CD14-positive monocyte (primary cell): Measurements from ENCODE around the gene IGFBP2. TPM values are rescaled to one million over a fixed set of nuclear protein-coding genes. Genes with fewer than 3 reads are reported as not detected.
A peak's percentile ranks its signal among the peaks of the same experiment; 100 is the strongest.

ENCODE experiments used
- DNase-seq, 3 donors: peaks; one replicate each; pipeline ENCODE4 v3.0.0-alpha.2; 2011 to 2022
- H2AFZ ChIP-seq: 2 replicates; pipeline ENCODE4 v1.6.0; 2012; ENCODE audit warnings: mild to moderate bottlenecking, low read depth, low read length, inconsistent platforms; ENCODE audit not compliant: insufficient read depth, poor library complexity, severe bottlenecking
- H3K27ac ChIP-seq, 2 donors: 1 replicate in 1 of 2; 2 replicates in 1 of 2; pipeline ENCODE4 v1.5.1; 2012 to 2013; ENCODE audit warnings: low read length in 2 of 2, control low read depth in 1 of 2, inconsistent platforms in 1 of 2, low read depth in 1 of 2, mild to moderate bottlenecking in 1 of 2
- H3K27me3 ChIP-seq, 2 donors: one replicate each; pipeline versions ENCODE4 v1.6.0 to v1.6.1; 2011 to 2013; ENCODE audit warnings: low read length in 2 of 2; ENCODE audit not compliant: control insufficient read depth in 2 of 2, insufficient read depth in 2 of 2
- H3K36me3 ChIP-seq, 2 donors: replicated peaks in 1 of 2; 1 replicate in 1 of 2; 2 replicates in 1 of 2; pipeline versions ENCODE4 v1.5.1 to v1.6.1; 2012 to 2013; ENCODE audit warnings: low read length in 2 of 2, control low read depth in 1 of 2, inconsistent platforms in 1 of 2, mild to moderate bottlenecking in 1 of 2; ENCODE audit not compliant: insufficient read depth in 2 of 2, control insufficient read depth in 1 of 2
- H3K4me1 ChIP-seq, 2 donors: 1 replicate in 1 of 2; 2 replicates in 1 of 2; pipeline versions ENCODE4 v1.5.1 to v1.6.1; 2012 to 2013; ENCODE audit warnings: low read length in 2 of 2, control low read depth in 1 of 2, inconsistent platforms in 1 of 2, mild to moderate bottlenecking in 1 of 2, moderate library complexity in 1 of 2; ENCODE audit not compliant: insufficient read depth in 2 of 2, control insufficient read depth in 1 of 2
- H3K4me2 ChIP-seq: replicated peaks from 2 replicates; pipeline ENCODE3; 2012; ENCODE audit warnings: low read length, moderate library complexity, mild to moderate bottlenecking; ENCODE audit not compliant: poor library complexity, severe bottlenecking; ENCODE audit errors: extremely low read depth
- H3K4me3 ChIP-seq, 3 experiments: fragments of 200-600 bp in 1 of 3; sonication (generic) in 1 of 3; replicated peaks in 1 of 3; 1 replicate in 2 of 3; 2 replicates in 1 of 3; pipeline ENCODE4 v1.5.1; 2011 to 2013; ENCODE audit warnings: low read length in 3 of 3, mild to moderate bottlenecking in 3 of 3, control low read depth in 2 of 3, low read depth in 2 of 3, inconsistent platforms in 1 of 3, moderate library complexity in 1 of 3
- H3K79me2 ChIP-seq: 2 replicates; pipeline ENCODE4 v1.6.0; 2012; ENCODE audit warnings: mild to moderate bottlenecking, control low read depth, inconsistent platforms, low read length, moderate library complexity; ENCODE audit not compliant: insufficient read depth
- H3K9ac ChIP-seq: 2 replicates; pipeline ENCODE4 v1.6.0; 2017; ENCODE audit warnings: low read length, mild to moderate bottlenecking; ENCODE audit not compliant: insufficient read depth, poor library complexity, severe bottlenecking
- H3K9me3 ChIP-seq, 2 donors: replicated peaks in 1 of 2; 1 replicate in 1 of 2; 2 replicates in 1 of 2; pipeline versions ENCODE4 v1.5.1 to v1.6.1; 2012 to 2013; ENCODE audit warnings: low read length in 2 of 2, control low read depth in 1 of 2; ENCODE audit not compliant: control insufficient read depth in 1 of 2, insufficient read depth in 1 of 2
- H4K20me1 ChIP-seq: 2 replicates; pipeline ENCODE4 v1.6.0; 2012; ENCODE audit warnings: mild to moderate bottlenecking, low read length, control low read depth, moderate library complexity; ENCODE audit not compliant: insufficient read depth
- H3K27ac Mint-ChIP-seq, 7 donors: one replicate each; pipeline ENCODE4 v1.8.0; 2020; ENCODE audit warnings: mild to moderate bottlenecking in 7 of 7, mixed read lengths in 7 of 7, moderate library complexity in 6 of 7, inconsistent platforms in 2 of 7
- H3K27me3 Mint-ChIP-seq, 3 donors: one replicate each; pipeline ENCODE4 v1.8.0; 2021 to 2022; ENCODE audit warnings: low read depth in 3 of 3, mild to moderate bottlenecking in 3 of 3, mixed read lengths in 3 of 3, moderate library complexity in 3 of 3, inconsistent platforms in 1 of 3
- H3K36me3 Mint-ChIP-seq, 2 donors: one replicate each; pipeline ENCODE4 v1.8.0; 2020; ENCODE audit warnings: mixed read lengths in 2 of 2, inconsistent platforms in 1 of 2, mild to moderate bottlenecking in 1 of 2
- H3K4me1 Mint-ChIP-seq: one replicate; pipeline ENCODE4 v1.8.0; 2020; ENCODE audit warnings: mild to moderate bottlenecking, mixed read lengths
- H3K4me3 Mint-ChIP-seq, 2 donors: one replicate each; pipeline ENCODE4 v1.8.0; 2020; ENCODE audit warnings: mild to moderate bottlenecking in 2 of 2, mixed read lengths in 2 of 2, moderate library complexity in 1 of 2
- H3K9me3 Mint-ChIP-seq, 7 donors: one replicate each; pipeline ENCODE4 v1.8.0; 2020 to 2022; ENCODE audit warnings: mixed read lengths in 7 of 7, mild to moderate bottlenecking in 6 of 7, moderate library complexity in 6 of 7, inconsistent platforms in 2 of 7
- WGBS: methylation state at CpG from one replicate; pipeline ENCODE4 v1.1.5; 2013; ENCODE audit warnings: missing lambda C conversion rate; ENCODE audit not compliant: insufficient coverage; 5-methylcytosine and 5-hydroxymethylcytosine counted together
- intact Hi-C, 2 donors: fragments of 100-400 bp; cut with micrococcal nuclease; formaldehyde crosslinking; loops; one replicate each; pipeline versions ENCODE4 v1.15.0 to v1.15.1; 2023
- polyA plus RNA-seq, 3 donors: library from polyadenylated mRNA; depleted of rRNA in 1 of 3; unstranded in 2 of 3; stranded (reverse) in 1 of 3; fragments of 300-500 nt in 2 of 3; fragments of >200 nt in 1 of 3; fragmentation: Illumina TruSeq in 2 of 3; gene quantifications; 1 replicate in 2 of 3; 2 replicates in 1 of 3; pipeline ENCODE4 v1.2.3, GENCODE V29; 2012 to 2021
- TF ChIP-seq, protein P1 (sequence below): fragments of 200-600 bp; IDR thresholded peaks from one replicate; pipeline ENCODE4 v1.8.0; 2022; ENCODE audit warnings: antibody characterized with exemption, mild to moderate bottlenecking

The IGFBP2 gene
- polyA plus RNA-seq, 3 donors: 1.6 TPM; not detected in 2

GRCh38 chr2:216635701-216636550, 2.7 kb downstream of the IGFBP2 start:
- H3K79me2 ChIP-seq: no peaks in the 10 kb centered on the region
- H2AFZ ChIP-seq: no peak overlapping the region
- TF ChIP-seq, protein P1, sequence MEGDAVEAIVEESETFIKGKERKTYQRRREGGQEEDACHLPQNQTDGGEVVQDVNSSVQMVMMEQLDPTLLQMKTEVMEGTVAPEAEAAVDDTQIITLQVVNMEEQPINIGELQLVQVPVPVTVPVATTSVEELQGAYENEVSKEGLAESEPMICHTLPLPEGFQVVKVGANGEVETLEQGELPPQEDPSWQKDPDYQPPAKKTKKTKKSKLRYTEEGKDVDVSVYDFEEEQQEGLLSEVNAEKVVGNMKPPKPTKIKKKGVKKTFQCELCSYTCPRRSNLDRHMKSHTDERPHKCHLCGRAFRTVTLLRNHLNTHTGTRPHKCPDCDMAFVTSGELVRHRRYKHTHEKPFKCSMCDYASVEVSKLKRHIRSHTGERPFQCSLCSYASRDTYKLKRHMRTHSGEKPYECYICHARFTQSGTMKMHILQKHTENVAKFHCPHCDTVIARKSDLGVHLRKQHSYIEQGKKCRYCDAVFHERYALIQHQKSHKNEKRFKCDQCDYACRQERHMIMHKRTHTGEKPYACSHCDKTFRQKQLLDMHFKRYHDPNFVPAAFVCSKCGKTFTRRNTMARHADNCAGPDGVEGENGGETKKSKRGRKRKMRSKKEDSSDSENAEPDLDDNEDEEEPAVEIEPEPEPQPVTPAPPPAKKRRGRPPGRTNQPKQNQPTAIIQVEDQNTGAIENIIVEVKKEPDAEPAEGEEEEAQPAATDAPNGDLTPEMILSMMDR: no peak
- no peaks in the 10 kb centered on the region for H3K36me3 ChIP-seq
- H3K4me3 Mint-ChIP-seq: peak overlapping the region in 1 of 2 donors; percentile 94
- no peak for DNase-seq
- H3K9me3 ChIP-seq: no peaks in the 10 kb centered on the region
- no peaks in the 10 kb centered on the region for H4K20me1 ChIP-seq
- no peak overlapping the region for H3K27ac Mint-ChIP-seq
- peaks cover 49 to 66% (median 59%) of the 10 kb centered on the region in 3 donors for H3K27me3 Mint-ChIP-seq
- H3K4me2 ChIP-seq: no peak overlapping the region
- peaks cover 41 to 49% of the 10 kb centered on the region in 2 donors for H3K4me1 ChIP-seq
- H3K9me3 Mint-ChIP-seq: peaks cover 0 to 21% (median 7%) of the 10 kb centered on the region in 7 donors
- intact Hi-C loops: no loop called here
- no peak overlapping the region for H3K4me3 ChIP-seq
- 49% methylated on average over 13 of the region's 18 CpGs for WGBS
- no peak overlapping the region for H3K27ac ChIP-seq
- H3K4me1 Mint-ChIP-seq: peaks cover 43% of the 10 kb centered on the region
- peaks cover 24 to 45% of the 10 kb centered on the region in 2 donors for H3K27me3 ChIP-seq
- H3K9ac ChIP-seq: no peak overlapping the region
- peaks cover 4 to 9% of the 10 kb centered on the region in 2 donors for H3K36me3 Mint-ChIP-seq

DNA sequence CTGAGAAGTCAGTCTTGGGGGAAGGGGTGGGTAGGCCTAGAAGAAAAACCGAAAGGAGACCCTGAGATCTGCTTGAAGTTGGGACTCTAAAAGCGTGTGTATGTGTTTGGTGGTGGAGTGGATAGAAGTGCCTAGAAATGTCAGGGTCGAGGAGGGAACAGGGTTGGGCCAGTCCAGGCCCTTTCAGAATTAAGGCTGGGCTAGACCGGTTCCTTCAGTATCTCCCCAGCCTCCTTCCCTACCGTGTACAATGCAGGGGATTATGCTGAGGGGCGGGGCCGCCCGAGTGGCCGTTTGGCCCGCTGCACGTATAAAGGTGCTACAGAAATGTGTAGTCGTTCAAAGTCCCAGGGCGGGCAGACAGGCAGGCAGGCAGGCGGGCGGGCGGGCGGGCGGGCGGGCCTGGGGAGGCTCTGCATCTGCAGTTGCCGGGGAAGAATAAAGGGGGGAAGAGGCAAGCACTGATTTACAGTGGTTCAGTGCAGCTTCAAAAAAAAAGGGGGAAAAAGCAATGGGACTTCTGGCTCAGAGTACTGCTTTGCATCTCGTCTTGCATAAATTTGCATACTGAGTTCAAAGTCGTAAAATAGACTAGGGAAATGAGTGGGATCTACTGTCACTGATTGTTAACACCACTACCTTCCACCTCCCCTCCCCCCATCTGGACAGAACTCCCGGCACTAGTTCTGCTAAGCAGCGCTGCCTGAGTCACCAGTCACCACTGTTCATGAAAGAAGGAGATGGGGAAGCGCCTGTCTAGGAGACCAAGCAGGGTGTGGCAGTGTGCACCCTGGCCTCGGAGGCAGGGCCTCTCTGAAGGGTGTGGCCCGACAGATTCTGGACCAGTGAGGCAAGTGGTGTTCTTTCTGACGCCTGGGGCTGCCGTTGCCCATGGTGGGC, 3.6 kb downstream of the IGFBP2 start:
- intact Hi-C loops: no loop called here
- TF ChIP-seq, protein P1: no peak
- no peak overlapping the region for H3K4me3 ChIP-seq
- no peak overlapping the region for H3K4me2 ChIP-seq
- DNase-seq: peak; percentile 34 to 61 (median 48)
- 22% methylated on average over 8 of the region's 29 CpGs for WGBS
- Mint-ChIP-seq H3K4me3 (peak overlapping the region in 1 of 2 donors; percentile 94), H3K36me3 (peaks cover 4 to 9% of the 10 kb centered on the region in 2 donors), H3K9me3 (peaks cover 0 to 21% (median 7%) of the 10 kb centered on the region in 7 donors), H3K4me1 (peaks cover 43% of the 10 kb centered on the region), H3K27me3 (peaks cover 41 to 57% (median 52%) of the 10 kb centered on the region in 3 donors), H3K27ac (peak overlapping the region in 1 of 7 donors; percentile 45)
- H4K20me1 ChIP-seq: no peaks in the 10 kb centered on the region
- H3K4me1 ChIP-seq: peaks cover 41 to 49% of the 10 kb centered on the region in 2 donors
- H2AFZ ChIP-seq: no peak overlapping the region
- no peaks in the 10 kb centered on the region for H3K79me2 ChIP-seq
- peaks cover 24 to 41% of the 10 kb centered on the region in 2 donors for H3K27me3 ChIP-seq
- no peak overlapping the region for H3K27ac ChIP-seq
- H3K36me3 ChIP-seq: no peaks in the 10 kb centered on the region
- no peaks in the 10 kb centered on the region for H3K9me3 ChIP-seq
- no peak overlapping the region for H3K9ac ChIP-seq
